Activated naive CD8-positive, alpha-beta T cell treated with anti-CD3 and anti-CD28 coated beads, Interleukin-2, amount 10 ng/mL, durations not matched to agents 7 days and 5 days (primary cell): ENCODE results near the gene EDA2R. TPM values are rescaled to one million over a fixed set of nuclear protein-coding genes. Genes with fewer than 3 reads are reported as not detected.

Experiments
- ATAC-seq: fragments of 150-1000 bp; cut with Tn5 transposase; one replicate; pipeline ENCODE4 v1.10.0; 2021; ENCODE audit warnings: low read depth, moderate library complexity
- POLR2A ChIA-PET: fragments of 350-600 bp; sonication (Branson Sonifier 250); formaldehyde crosslinking; loops from one replicate; lab custom pipeline; 2021; ENCODE audit warnings: antibody characterized with exemption; lab: Charles Lee
- DNase-seq: peaks from one replicate; pipeline ENCODE4 v3.0.0; 2021
- H3K27ac Mint-ChIP-seq: one replicate; pipeline ENCODE4 v1.8.0; 2022; ENCODE audit warnings: mild to moderate bottlenecking, mixed read lengths
- H3K27me3 Mint-ChIP-seq: one replicate; pipeline ENCODE4 v1.8.0; 2022; ENCODE audit warnings: mild to moderate bottlenecking, moderate library complexity, mixed read lengths
- H3K36me3 Mint-ChIP-seq: one replicate; pipeline ENCODE4 v1.8.0; 2021; ENCODE audit warnings: mild to moderate bottlenecking, mixed read lengths
- H3K4me1 Mint-ChIP-seq: one replicate; pipeline ENCODE4 v1.8.0; 2021; ENCODE audit warnings: mixed read lengths
- H3K4me3 Mint-ChIP-seq: one replicate; pipeline ENCODE4 v1.8.0; 2022; ENCODE audit warnings: mild to moderate bottlenecking, moderate library complexity, mixed read lengths
- H3K9me3 Mint-ChIP-seq: one replicate; pipeline ENCODE4 v1.8.0; 2021; ENCODE audit warnings: mixed read lengths
- total RNA-seq, 2 experiments: library from RNA; stranded (reverse); gene quantifications; one replicate each; pipeline ENCODE4 v1.2.3, GENCODE V29; 2021

Gene EDA2R
- total RNA-seq, 2 experiments from 2014 or later = 2.3 to 2.6 TPM

DNA sequence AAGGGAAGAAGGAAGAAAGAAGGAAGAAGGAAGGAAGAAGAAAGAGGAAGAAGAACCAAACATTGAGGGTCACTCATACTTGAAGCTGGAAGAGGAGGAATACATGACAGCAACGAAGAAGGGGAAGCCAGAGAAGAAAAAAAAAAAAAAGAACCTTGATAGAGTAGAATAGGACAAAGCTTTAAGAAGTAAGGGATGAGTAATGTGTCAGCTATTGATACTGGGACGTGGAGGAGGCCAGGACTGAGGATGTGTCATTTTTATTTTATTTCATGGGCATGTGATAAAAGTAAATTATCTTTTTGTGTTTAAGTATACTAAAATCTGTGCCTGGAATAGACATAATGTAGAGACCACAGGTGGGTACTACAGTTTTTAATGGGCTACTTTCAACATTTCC is 6.4 kb downstream of the EDA2R start:
- POLR2A ChIA-PET = no interaction called here
- no peak for DNase-seq
- Mint-ChIP-seq H3K9me3 (no peaks in the 10 kb centered on the region), H3K4me1 (no peaks in the 10 kb centered on the region), H3K4me3 (no peak overlapping the region), H3K36me3 (peaks cover 2% of the 10 kb centered on the region), H3K27me3 (peaks cover 1% of the 10 kb centered on the region), H3K27ac (no peak overlapping the region)
- ATAC-seq = no peak

DNA sequence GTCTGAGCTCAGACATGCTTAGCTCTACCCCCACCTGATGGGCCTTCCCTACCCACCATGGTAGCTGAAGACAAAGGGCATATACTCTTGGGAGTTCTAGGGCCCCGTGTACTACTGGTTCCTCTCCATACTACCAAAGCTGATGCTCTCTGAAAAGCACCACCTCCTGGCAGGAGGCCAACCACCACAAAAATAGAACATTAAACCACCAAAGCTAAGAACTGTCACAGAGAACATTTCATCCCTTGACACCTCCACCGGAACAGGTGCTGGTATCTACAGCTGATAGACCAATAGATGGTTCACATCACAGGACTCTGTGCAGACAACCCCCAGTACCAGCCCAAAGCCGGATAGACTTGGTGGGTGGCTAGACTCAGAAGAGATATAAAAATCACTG is 13.4 kb downstream of the EDA2R start:
- Mint-ChIP-seq H3K36me3 (no peaks in the 10 kb centered on the region), H3K27me3 (peaks cover 4% of the 10 kb centered on the region), H3K4me1 (peaks cover 3% of the 10 kb centered on the region), H3K9me3 (no peaks in the 10 kb centered on the region), H3K27ac (no peak overlapping the region), H3K4me3 (no peak overlapping the region)
- POLR2A ChIA-PET = no interaction called here
- ATAC-seq = no peak
- no peak for DNase-seq

DNA sequence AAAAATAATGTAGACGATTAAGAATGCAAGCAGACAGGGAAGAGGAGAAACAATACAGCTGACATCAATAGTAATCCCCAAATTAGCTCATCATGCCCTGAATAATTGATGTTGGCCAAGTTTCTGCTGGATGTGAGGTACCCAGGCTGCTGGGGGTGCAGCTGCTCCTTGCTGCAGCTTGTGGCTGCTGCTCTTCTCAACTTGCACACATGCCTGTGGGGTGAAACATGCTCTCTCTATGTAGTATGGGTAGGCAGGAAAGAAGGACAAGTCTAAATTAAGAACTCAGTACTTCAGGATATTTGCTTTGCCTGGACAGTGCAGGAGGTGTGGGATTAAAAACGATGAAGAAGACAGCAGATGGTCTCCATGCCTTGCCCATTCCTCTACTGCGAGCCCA is 16.7 kb downstream of the EDA2R start:
- DNase-seq (no peak), ATAC-seq (no peak)
- H3K4me1 Mint-ChIP-seq = peaks cover 3% of the 10 kb centered on the region
- no peaks in the 10 kb centered on the region for H3K36me3 Mint-ChIP-seq
- H3K4me3 Mint-ChIP-seq = no peak overlapping the region
- H3K27me3 Mint-ChIP-seq = peaks cover 2% of the 10 kb centered on the region
- H3K27ac Mint-ChIP-seq = no peak overlapping the region
- H3K9me3 Mint-ChIP-seq = no peaks in the 10 kb centered on the region
- POLR2A ChIA-PET = no interaction called here

DNA sequence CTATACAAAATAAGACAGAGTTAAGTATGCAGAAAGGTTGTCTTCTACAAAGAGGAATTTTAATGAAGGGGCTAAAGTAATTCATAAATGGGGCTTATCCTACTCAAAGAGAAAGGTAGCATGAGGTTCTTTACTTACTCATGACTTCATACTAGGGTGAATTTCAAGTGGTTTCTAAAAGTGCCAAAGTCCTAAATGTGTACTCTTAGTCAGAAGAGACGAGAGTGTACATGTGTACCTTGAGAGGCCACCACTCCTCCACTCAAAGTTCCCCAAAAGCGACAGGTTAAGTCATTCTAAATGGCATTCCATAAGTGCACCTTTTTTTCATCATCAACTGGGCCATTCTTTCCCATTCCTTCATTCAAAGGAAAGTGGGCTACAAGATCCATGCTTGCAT is 21.9 kb downstream of the EDA2R start:
- H3K9me3 Mint-ChIP-seq = no peaks in the 10 kb centered on the region
- no peaks in the 10 kb centered on the region for H3K36me3 Mint-ChIP-seq
- H3K27me3 Mint-ChIP-seq = no peaks in the 10 kb centered on the region
- H3K4me1 Mint-ChIP-seq = no peaks in the 10 kb centered on the region
- H3K27ac Mint-ChIP-seq = no peak overlapping the region
- ATAC-seq (no peak), DNase-seq (no peak)
- POLR2A ChIA-PET = no interaction called here
- H3K4me3 Mint-ChIP-seq = no peak overlapping the region

DNA sequence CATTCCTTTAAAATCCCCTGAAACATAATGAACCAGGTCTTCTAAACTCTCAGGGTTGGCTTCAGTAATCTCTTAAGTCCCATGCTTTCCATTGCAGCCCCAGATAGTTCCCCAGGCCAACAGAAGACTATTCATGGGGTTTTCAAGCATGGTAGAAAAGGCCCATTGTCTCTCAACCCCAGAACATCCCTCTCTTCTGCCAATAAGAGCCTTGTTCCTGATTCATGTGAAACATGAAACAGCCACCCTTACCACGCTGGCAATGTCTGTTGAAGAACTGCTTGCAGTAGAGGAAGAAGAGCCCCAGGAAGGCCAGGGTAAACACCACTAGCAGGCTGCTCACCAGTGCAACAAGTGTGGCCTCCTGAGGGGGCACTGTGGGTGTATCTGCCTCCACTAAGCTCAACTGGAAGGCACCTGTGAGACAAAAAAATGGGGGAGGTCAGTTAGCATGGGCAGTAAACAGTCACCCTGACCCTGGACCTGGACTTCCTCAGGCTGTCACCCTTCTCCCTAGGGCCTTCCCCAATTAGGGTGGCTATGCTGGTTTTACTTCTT is 36.4 kb downstream of the EDA2R start:
- Mint-ChIP-seq H3K36me3 (peaks cover 2% of the 10 kb centered on the region), H3K4me3 (no peak overlapping the region), H3K4me1 (no peaks in the 10 kb centered on the region), H3K27me3 (no peaks in the 10 kb centered on the region), H3K9me3 (peaks cover 2% of the 10 kb centered on the region), H3K27ac (no peak overlapping the region)
- POLR2A ChIA-PET = no interaction called here
- no peak for DNase-seq
- no peak for ATAC-seq

DNA sequence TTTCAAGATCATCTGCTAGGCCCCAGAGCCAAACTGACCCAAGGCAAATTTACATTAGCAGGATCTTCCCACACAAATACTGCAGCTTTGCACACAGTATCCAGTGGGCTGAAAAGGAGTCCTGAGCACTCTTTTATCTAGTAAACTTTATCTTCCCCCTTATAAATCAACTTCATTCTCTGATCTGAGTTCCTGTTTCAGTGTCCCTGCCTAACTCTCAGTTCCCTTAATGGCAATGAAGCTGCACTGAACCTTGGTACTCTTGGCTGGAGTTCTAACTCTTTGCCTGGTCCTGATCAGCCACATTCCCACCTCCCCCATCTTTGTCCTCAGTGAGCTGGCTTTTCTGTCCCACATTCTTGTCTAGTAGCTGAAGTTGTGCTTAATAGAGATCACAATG is 37.4 kb downstream of the EDA2R start:
- DNase-seq (no peak), ATAC-seq (no peak)
- H3K27ac Mint-ChIP-seq = no peak overlapping the region
- H3K4me3 Mint-ChIP-seq = no peak overlapping the region
- POLR2A ChIA-PET = no interaction called here
- no peaks in the 10 kb centered on the region for H3K27me3 Mint-ChIP-seq
- H3K4me1 Mint-ChIP-seq = no peaks in the 10 kb centered on the region
- H3K36me3 Mint-ChIP-seq = peaks cover 4% of the 10 kb centered on the region
- peaks cover 2% of the 10 kb centered on the region for H3K9me3 Mint-ChIP-seq

DNA sequence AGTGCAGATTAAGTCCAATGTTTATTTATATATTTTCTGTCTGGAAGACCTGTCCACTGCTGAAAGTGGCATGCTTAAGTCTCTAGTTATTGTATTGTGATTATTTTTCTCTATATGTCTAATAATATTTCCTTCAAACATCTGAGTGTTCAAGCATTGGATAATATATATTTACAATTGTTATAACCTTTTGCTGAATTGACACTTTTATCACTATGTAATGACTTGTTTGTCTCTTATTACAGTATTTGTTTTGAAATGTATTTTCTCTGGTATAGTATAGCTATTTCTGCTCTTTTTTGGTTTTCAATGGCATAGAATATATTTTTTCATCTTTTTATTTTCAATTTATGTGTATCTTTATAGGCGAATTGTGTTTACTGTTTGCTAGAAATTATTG is 59.7 kb downstream of the EDA2R start:
- Mint-ChIP-seq H3K27ac (no peak overlapping the region), H3K4me1 (no peaks in the 10 kb centered on the region), H3K27me3 (no peaks in the 10 kb centered on the region), H3K9me3 (peaks cover 2% of the 10 kb centered on the region), H3K36me3 (no peaks in the 10 kb centered on the region), H3K4me3 (no peak overlapping the region)
- DNase-seq (no peak), ATAC-seq (no peak)
- POLR2A ChIA-PET = no interaction called here

DNA sequence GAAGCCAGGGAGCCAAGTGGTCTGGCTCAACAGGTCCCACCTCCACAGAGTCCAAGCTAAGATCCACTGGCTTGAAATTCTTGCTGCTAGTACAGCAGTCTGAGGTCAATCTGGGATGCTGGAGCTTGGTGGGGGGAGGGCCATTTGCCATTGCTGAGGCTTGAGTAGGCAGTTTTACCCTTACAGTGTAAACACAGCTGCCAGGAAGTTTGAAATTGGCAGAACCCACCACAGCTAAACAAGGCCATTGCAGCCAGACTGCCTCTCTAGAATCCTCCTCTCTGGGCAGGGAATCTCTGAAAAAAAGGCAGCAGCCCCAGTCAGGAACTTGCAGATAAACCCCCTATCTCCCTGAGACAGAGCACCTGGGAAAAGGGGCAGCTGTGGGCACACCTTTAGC is 84.9 kb downstream of the EDA2R start:
- POLR2A ChIA-PET = no interaction called here
- no peak for DNase-seq
- ATAC-seq = no peak
- no peaks in the 10 kb centered on the region for H3K27me3 Mint-ChIP-seq
- no peak overlapping the region for H3K27ac Mint-ChIP-seq
- no peaks in the 10 kb centered on the region for H3K9me3 Mint-ChIP-seq
- H3K36me3 Mint-ChIP-seq = no peaks in the 10 kb centered on the region
- H3K4me3 Mint-ChIP-seq = no peak overlapping the region
- H3K4me1 Mint-ChIP-seq = no peaks in the 10 kb centered on the region

DNA sequence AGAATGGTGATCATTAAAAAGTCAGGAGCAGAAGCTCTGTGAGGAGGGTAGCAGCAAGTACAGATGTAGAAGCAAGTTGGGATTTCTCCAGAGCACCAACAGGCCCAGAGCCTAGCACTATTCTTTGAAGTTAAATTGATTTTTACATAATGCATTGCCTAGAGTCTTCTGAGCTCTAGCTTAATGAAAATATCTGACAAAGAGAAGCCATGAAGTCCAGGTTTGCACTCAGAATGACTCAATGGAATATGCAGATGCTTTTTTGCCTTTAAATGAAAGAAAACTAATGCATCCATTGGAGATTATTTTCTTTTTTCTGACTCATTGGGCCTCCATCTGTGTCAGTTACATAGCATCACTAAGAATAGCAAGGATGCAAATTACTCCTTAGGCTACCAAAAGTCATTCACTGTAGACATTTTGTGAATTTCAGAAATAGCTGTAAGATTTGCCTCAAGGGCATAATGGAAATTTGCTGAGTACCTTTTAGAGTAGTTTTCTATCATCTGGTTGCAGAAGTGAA is 91.0 kb downstream of the EDA2R start:
- H3K36me3 Mint-ChIP-seq = no peaks in the 10 kb centered on the region
- no peak for ATAC-seq
- H3K4me1 Mint-ChIP-seq = no peaks in the 10 kb centered on the region
- H3K9me3 Mint-ChIP-seq = no peaks in the 10 kb centered on the region
- no peaks in the 10 kb centered on the region for H3K27me3 Mint-ChIP-seq
- no peak for DNase-seq
- POLR2A ChIA-PET = no interaction called here
- H3K27ac Mint-ChIP-seq = no peak overlapping the region
- no peak overlapping the region for H3K4me3 Mint-ChIP-seq
